ENCODE data around the gene POU6F2.
"Not testable (repeated sequence)": the region's sequence is repeated elsewhere in the genome, so short reads cannot be mapped to it uniquely, and the experiment has no call there.

The POU6F2 gene

DNA sequence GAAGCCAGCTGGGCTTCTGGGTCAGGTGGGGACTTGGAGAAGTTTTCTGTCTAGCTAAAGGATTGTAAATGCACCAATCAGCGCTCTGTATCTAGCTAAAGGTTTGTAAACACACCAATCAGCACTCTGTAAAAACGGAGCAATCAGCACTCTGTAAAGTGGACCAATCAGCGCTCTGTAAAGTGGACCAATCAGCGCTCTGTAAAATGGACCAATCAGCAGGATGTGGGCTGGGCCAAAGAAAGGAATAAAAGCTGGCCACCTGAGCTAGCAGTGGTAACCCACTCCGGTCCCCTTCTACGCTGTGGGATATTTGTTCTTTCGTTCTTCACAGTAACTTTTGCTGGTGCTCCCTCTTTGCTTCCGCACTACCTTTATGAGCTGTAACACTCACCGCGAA, 216.7 kb downstream of the POU6F2 start:
- DNase-seq, result not testable (repeated sequence)

DNA sequence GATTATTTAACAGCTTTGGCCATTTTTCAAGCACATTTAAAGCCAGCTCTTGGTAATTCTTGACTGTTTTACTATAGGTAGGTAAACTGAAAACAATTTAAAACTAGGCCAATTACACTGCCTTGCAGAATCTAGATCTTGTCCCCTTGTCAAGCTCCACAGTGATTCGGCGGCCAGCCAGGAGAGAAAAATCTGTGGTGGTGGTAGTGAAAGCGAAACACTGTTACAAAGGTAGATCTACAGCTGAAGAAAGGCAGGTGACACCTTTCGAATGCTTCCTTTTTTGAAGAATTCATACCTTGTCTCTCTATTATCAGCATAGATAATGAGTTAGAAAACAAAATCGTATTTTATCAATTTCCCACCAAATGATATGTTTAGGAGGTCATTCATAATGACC, 218.3 kb downstream of the POU6F2 start:
- no peak for DNase-seq

DNA sequence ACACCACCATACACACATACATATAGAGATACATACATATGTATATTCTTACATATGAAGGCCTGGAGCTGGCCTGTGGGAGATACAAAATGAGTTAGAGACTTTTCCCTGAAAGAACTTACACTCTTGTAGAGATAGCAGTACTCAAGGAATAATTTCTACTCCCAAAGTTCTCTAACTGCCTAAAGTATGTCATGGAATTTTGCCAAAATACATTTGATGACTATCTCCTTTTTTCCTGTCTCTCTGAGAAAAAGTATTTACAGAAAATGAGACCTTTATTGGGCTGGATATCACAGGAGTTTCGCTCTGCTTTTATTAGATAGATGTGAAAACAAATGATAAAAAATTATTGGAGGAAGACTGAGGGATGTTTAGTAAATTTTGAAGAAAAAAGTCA, 220.1 kb downstream of the POU6F2 start:
- DNase-seq, result no peak

DNA sequence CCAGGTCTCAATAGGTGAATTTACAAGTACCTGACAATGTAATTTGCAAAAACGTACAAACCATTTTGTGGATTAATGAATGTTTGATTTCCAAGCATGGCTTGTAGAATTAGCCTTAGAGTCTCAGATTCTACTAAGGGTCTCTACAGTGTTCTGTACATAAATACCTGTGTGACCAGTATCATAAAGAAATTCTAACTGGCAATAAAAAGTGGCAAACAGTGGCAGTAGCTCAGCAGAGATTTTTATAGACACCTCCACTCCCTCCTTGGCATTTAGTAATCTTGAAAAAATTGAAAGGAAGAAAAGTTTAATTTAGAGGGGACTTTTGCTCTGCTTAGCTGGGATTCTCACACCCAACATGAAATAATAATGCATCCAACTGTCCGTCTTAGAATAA, 220.8 kb downstream of the POU6F2 start:
- no peak for DNase-seq

DNA sequence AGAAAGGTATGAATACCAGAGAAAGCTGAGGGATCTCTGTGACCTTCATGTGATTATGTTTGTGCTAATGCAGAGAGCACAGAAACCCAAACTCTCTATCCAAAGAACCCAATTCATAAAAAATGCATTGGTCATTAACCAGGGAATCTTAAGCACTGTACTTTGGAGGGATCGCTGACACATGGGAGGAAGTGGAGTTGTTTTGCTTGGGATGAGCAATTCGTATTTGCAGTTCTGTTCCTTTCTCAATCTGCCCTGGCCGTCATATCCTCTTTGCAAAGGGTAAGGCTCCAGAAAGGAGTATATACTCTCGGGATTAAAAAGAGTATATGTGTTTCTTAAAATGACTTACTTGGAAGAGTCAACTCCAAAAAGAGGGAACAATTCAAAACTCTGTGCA, 221.3 kb downstream of the POU6F2 start:
- no peak for DNase-seq

DNA sequence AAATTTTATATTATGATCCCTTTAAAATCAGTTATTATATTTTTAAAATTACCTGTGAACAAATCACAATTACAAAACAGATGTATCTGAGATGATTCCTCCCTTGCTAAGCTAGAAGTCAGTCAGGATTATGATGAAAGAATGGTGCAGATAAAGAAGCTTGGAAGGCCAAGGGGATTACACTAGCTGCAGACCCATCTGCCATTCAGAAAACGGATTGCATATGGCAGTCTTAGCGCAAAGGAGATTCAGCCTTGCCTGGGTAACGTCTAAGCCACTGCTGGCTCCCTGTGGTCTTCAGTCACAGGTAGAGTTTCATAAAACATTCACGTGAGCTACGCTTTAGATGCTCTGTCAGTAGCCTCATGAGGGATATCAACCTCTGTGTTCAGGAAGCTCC, 222.2 kb downstream of the POU6F2 start:
- no peak for DNase-seq

DNA sequence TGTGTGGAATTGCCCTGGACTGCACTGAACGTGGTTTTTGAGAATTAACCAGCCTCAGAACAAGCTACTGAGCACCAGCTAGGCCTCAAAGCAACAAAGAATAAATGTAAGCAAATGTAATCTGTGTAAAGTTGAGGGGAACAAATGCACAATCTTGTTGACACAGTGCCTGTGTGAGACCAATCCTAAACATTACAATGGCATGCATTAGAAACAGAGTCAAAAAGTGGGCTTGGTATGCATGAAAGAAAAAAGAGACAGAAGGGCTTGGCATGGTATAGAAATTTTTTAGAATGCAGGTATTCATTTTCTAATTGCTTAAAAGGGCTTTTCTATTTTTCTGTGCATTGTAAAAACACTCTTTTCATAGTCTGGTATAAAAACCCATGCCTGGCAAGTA, 224.3 kb downstream of the POU6F2 start:
- DNase-seq, result no peak

DNA sequence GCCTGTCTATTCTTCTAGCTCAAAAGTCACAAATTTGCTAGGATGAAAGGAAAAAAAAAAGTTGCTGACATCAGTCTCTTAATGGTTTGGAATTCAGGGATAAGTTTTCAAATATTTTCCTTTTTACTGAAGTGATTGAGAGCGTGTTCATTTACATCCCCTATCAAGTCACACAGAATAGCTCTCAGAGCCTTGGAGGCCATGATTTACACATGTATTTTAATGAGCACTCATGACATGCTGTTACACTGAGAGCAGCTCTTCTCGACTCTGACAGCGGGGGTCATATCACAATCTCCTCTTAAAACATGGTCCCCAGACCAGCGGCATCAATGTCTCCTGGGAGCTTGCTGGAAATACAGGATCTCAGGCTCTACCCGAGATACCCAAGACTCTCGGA, 232.7 kb downstream of the POU6F2 start:
- DNase-seq, result no peak

DNA sequence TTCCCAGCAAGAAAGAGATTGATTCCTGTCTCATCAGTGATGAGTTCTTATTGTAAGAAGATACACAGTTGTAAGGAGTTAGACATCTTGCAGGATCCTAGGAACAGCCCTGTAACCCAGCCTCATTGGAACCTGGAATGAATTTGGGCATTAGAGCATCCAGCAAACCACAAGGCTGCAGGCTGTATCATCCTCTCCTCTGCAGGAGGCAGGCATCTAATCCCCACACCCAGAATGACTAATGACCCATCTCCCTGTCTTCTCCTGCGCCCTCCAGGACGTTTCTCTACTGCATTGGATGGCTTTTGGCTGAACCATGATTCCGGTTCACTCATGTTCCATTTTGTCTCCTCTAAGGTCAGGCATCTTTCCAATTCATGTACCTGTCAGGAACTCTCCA, 233.9 kb downstream of the POU6F2 start:
- no peak for DNase-seq

DNA sequence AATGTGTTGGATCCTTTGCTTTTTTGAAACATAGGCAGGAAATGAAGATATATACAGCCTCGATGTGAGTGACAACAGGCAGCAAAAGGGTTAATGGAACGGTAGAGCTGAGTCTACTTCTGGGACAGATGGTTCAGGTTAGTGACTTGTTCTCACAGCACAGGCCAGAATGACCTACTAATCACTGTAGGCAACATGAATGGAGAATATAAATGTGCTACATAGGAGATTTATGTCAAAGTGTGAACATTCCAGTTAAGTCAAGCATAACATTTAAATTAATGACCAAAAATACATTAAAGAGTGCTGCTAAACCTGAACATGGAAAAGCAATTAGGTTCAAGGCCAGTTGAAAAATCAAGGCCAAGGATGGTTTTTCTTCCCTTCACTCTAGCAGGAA, 235.2 kb downstream of the POU6F2 start:
- DNase-seq, result no peak

DNA sequence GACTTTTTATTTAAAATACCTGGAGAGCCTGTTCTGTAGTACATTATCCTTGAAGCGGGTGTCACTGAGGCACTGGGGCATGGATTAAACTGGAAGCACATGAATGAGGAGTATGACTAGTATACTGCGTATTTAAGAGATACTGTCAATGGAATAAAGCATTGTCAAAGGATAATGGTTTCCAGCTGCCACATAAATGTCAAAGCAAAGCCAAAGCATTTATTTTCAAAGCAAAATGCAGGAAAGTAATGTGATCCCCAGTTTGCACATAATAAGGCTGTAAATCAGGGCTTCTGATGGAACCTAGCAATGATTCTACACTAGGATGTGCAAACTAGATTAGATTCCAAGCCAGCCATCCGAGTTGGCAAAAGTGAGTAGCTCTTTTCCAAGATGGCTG, 240.1 kb downstream of the POU6F2 start:
- no peak for DNase-seq

DNA sequence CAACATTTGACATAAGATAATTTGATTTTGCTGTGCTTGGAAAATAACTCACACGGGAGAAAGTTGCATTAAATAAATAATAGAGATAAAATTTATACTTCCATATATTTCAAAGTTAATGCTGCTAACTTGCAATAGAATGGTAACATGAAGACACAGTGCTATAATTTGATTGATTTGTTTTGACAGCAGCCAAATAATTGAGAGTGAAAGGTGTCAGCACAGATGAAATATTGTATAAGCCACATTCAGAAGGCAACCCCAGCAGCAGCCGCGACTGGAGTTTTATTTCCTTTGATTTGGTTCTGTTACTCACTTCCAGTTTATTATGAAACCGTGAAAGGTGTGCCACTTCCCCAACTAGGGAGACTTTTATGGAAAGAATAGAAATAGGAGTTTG, 242.2 kb downstream of the POU6F2 start:
- DNase-seq, result no peak

DNA sequence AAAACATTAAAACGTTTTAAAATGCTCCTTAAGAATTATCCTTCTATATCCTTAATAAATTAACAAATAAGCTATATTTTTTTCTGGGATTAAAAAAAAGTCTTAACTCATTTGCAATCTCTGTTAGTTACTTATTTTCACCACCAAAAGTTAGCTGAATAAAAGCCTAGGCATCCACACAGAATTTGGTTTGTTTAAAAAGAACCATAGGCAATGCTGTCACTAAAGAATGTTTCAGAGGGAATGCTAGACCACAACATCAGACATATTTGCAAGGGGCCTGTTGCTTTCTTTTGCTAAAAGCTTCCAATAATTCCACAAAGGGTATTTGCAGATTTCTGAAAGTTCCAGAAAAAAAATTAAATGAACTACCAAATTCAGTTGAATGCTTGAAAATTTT, 244.2 kb downstream of the POU6F2 start:
- no peak for DNase-seq

DNA sequence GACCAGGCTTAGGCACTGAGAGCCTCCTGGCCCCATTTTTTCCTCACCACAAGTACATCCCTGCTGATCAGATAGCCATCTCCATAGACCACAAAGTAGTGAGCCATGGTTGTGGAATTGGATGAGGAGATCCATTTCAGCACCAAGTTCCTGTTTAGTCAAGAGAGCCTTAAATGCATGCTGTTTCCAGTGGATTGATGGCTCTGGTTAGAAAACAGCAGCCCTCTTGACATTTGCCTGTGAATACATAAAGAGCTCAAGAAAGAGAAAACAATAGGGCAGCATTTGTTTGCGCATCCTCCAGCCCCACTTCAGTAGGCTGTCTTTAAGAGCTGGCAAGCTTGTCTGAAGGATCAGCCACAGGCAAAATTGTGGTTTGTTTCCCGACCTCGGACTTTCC, 251.2 kb downstream of the POU6F2 start:
- DNase-seq, result no peak

DNA sequence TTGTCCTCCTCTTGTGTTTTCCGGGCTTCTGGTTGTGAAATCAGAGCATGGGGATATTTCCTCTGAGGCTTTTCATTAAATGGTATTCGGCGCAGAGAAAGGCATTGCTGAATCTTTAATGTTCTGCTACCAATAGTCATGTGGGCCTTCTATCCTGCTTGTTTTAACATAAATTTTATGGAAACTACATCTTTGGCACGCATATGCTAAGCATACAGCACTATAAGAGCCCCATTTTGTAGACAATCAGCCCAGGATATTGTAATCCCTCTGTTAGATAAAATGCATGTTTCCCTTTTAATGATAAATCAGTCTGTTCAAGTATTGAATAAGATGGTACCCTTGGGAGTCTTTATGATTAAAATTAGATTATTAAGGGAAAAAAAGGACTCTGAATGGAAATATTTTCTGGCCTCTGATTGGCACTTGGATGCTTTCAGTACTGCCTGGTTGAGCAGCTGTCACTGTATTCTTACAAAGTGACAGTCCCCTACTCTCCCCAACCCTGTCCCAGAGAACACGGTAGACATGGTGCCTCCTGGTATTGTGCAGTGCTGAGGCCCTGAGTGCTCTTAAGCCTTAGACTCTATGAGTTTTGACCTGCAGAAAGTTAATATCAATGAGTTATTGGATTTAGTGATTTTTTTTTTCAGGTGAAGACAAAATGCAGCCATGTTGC, 256.3 kb downstream of the POU6F2 start:
- no peak for DNase-seq

DNA sequence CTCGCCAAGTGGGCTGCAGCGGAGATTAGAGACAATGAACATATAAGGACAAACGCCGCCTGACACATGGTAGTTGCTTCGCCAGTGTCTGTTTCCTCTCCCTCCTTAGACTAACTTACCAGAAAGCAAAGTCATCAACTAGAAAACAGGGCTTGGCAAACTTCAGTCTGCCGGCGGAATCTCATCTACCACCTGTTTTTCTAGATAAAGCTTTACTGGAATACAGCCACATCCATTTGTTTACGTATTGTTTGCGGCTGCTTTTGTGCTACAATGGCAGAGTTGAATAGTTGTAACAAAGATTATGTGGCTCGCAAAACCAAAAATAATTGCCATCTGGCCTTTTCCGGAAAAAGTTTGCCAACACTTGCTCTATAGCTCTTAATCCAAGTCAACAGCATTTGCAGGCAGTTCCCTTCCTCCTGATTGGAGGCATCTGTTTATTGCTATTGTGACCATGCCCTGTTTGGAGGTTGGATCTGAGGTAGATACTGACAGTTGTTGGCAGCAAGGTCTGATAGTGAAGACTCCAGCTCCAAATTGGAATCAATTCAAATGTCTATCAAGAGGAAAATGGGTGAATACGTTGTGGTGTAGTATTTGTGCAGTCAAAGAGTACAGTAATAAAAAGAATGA, 260.6 kb downstream of the POU6F2 start:
- DNase-seq, result no peak

DNA sequence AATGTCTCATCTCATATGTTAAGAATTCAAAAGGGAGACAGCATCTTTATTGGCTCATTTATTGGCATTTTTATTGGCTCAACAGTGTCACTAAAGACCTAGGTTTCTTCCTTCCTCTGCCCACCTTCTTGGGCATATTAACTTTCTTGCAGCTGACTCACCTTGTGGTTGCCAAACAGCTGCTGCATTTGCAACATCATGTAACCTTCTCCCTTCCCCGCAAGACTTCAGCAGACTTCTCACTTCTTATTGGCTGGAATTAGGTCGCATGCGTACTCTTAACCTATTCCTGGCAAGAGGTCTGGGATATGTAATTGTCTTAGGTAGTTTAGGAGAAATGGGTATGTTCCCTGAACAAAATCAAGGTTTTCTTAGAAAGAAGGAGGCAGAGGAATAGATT, 263.2 kb downstream of the POU6F2 start:
- DNase-seq, result no peak

DNA sequence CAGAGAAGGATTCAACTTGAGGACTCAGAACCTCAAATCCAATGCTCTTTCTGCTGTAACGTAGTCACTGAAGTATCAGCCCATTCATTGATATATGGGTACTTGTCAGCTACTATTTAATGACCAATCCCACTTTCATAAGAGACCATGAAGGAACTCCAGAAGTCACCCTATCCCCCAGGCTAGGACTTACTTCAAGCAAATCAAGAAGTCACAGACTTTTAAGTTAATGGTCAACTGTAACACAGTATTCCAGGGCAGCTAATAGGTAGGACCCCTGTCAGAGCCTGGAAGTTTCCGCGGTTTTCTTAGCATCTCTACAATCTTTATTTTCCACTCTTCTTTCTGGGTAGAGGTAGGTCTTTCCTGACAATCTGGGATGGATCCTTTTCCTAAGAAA, 269.9 kb downstream of the POU6F2 start:
- DNase-seq, result no peak

DNA sequence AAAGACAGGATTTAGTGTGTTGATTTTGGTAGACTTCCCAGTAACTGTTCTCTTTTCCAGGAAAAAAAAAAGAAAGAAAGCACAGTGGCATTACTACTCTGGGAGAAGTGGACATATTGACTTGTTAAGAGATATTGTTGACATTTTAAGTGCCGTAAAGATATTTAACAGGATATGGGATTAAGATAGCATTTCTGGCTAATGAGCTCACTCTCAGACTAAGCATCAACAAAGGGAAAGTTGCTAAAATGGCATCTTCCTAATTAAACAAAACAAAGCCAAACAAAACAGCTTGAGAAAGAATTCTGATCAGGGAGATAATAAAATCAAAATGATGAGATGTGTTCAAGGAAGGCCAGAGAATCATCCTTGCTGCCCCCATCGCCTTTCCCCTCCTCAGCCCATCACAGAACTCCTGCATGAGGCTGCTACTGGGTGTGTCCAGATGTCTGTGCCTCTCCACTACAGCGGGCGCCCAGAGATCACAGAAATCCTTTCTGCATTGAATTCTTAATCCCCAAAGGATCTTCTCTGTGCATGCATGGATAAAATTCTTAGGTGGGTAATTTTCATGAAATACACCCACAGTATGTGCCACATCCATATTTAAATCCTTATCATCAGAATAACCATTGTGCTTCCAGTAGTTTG, 270.5 kb downstream of the POU6F2 start:
- no peak for DNase-seq

DNA sequence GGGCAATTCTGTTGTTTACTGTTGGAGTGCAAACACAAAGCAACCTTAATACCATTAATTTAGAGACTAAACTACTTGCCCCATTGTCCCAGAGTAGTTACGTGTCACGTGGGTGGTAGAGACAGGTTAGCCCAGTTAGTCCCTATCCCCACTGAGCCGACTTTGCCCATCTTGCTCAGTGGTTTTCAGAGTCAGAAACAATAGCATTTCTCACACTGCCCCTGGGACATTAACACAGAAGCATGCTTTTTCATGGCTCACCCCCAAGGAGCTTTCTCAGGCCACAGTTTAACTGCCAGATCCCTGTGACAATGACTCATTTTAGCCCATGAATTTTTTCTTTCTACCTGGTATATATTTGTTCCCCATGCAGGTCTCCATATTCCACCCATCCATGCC, 271.0 kb downstream of the POU6F2 start:
- DNase-seq, result no peak

DNA sequence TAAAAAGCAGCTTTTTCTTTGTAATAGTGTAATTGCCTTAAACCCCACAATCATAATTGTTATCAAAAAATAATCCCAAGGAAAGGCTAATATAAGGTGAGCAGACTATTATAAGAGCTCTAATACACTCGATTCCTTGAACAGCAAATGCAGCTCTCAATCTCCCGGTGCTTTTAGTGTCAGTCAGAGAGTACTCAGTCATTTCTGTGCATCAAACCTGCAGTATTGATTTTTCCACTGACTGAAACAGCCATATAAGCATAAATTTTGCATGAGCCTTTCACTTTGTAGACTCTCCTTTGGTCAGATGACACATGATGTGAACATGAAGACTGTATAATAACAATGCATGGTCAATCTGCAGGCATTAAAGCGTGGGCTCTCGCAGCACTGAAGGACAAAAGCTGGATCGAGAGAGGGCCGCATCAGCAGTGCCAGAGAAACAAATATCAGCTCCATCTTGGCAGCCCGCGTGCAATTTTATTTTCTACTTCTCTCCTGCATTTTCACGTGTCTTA, 272.0 kb downstream of the POU6F2 start:
- no peak for DNase-seq

DNA sequence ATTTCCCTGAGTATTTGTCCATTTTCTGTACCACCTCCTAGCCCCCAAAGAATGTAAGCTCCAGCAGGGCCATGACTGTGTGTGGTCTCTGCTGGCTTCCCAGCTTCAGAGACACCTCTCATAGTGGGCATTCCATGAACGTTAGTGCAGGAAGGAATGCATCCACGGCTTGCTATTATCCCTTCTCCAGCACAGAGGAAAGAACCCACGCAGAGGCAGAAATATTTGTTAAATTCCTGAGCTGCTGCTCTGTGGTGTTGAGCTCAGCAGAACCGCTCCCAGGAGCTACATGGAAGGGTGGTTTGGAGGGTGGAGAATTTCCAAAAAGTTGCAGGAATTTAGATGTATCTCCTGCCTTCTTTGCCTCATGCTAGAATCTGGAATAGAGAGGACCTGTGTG, 275.2 kb downstream of the POU6F2 start:
- no peak for DNase-seq

DNA sequence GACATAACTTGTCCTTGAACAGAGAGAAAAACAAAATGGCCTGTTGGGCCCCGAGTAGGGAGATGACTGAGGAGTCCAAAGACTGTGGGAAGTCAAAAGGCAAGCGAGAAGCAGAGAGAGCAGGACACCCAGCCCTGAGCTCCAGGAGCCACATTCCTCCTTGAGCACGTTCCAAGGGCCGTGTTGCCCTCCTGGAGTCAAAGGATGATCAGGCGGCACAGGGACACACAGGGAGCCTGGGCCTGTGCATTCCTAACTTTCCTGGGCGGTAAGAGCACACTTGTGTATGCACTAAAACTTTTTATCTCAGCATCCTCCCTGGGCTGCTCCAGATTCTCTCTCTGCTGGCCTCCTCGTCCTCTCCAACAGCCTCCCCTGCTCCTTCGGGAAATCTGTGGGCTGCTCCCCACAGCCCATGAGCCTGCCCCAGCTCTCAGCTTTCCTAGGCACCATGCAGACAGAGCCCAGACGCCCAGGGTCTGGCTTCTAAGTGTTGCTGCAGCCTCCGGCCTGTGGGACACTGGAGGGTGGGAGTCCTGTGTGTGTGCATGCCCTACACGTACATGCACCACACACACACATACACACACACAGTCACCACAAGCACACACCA, 281.8 kb downstream of the POU6F2 start:
- no peak for DNase-seq

DNA sequence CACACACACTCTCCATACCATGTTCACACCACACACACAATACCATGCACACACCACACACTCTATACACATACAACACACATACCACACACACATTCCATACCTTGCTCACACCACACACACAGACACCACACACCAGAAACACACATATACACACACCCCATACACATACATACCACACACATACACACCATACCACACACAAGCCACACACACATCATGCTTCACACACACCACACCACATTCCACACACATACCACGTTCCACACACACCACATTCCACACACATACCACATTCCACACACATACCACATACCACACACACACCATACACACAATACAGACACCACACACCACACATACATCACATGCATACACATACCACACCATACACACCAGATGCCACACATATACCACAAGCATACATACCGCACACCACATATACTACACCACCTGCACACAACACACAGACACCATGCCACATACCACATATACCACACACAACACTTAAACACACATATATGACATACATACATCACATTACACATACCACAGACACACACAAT, 282.7 kb downstream of the POU6F2 start:
- no peak for DNase-seq

Measured in activated naive CD4-positive, alpha-beta T cell treated with Interleukin-2 at 50 U/mL for 16 hours (primary cell).